GM18868 (cell line): ENCODE results near the gene GPR161.

ENCODE experiments used
- ATAC-seq: cut with Tn5 transposase; IDR thresholded peaks from one replicate; pipeline ENCODE4 v1.9.1; 2021; ENCODE audit warnings: mild to moderate bottlenecking, moderate library complexity; ENCODE audit not compliant: unreplicated experiment

Gene GPR161

GRCh38 chr1:168050307-168050706, 86.4 kb downstream of the GPR161 start:
- no peak for ATAC-seq

DNA sequence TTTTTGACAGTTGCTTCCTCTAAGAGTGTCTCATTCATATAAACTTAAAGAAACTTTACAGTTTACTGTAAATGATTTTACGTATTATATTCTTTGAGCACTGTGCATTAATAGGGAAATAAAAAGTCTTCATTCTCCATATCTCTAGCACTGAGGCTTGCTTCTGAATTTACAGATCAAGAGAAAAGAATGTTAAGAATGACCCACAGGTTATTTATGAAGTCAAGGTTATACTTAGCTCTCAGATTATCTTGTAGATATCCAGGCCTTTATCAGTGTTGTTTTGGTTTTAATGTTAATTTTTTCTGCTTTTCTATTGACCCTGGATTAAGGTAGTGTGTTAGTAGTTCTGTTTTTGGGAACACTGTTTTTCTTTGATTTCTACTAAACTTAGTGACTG, 91.4 kb downstream of the GPR161 start:
- no peak for ATAC-seq

DNA sequence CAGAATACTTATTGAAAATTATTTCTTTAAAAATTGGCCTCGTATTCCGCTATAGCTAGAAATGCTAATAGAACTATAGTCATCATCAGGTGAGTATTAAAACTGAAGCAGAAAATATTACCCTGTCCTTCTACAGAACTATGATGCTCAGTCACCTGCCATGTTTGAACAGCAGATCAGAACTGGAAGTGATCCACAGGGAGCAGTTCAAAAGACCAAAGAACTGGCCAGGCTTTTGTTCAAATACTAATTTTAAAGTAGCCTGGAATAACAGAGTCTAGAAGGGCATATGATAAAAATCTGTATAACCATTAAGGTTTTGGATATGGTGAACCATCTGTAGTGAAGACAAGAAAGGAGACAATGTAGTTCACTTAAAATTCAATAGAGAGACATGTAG, 94.4 kb downstream of the GPR161 start:
- no peak for ATAC-seq

DNA sequence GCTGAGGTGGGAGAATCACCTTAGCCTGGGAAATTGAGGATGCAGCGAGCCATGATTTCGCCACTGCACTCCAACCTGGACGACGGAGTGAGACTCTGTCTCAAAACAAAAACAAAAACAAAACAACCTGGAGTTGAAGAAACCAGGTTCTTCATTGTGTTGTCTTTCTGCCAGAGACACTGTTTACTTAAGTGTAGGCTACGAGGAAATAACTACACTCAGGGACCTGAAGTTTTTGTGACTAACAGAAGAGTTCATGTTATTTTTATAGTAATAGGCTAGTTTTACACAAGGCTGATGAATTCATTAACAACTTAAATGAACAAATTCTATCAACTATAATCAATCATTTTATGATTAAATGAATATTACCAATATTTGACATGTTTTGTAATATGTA, 101.4 kb downstream of the GPR161 start:
- no peak for ATAC-seq

DNA sequence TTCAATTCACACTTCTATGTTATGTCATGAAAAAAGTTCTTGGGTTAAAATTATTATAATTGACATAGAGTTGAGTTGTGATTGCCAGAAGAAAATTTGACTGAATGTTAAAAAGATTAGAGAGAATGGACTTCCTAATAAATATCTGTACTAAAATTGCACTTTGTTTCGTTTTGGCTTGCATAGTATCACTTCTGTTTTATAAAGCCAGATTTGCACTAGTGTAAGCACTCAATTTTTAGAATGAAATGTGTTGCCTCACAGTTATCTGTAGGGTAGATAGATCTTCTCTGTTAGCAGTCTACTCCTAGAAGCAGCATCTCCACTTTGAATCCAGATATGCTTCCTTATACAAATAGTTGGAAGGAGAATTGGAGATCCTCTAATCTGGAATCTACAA, 104.7 kb downstream of the GPR161 start:
- ATAC-seq, result peak; percentile 68

GRCh38 chr1:168031627-168032026, 105.1 kb downstream of the GPR161 start:
- no peak for ATAC-seq

GRCh38 chr1:168031198-168031597, 105.5 kb downstream of the GPR161 start:
- ATAC-seq, result no peak
